ENCODE measurements around the gene PTPRC.

DNA sequence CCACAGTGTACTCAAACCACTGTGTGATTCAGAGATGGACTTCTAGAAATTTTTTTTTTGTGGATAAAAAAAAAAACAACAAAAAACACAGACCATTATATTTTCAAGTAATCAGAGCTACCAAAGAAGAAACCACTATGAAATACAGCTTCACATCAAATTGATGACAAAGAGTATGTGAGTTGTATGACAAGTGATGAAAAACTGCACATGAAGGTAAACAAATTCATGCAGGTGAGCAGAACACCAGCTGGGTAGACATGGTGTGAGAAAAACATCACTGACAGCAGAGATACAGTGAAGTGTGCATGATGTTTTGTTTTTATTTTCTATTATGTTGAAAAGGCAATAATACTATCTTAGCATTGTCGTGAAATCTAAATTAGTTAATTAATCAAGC lies 8.0 kb upstream of the PTPRC start:
- TF ChIP-seq, protein P1, sequence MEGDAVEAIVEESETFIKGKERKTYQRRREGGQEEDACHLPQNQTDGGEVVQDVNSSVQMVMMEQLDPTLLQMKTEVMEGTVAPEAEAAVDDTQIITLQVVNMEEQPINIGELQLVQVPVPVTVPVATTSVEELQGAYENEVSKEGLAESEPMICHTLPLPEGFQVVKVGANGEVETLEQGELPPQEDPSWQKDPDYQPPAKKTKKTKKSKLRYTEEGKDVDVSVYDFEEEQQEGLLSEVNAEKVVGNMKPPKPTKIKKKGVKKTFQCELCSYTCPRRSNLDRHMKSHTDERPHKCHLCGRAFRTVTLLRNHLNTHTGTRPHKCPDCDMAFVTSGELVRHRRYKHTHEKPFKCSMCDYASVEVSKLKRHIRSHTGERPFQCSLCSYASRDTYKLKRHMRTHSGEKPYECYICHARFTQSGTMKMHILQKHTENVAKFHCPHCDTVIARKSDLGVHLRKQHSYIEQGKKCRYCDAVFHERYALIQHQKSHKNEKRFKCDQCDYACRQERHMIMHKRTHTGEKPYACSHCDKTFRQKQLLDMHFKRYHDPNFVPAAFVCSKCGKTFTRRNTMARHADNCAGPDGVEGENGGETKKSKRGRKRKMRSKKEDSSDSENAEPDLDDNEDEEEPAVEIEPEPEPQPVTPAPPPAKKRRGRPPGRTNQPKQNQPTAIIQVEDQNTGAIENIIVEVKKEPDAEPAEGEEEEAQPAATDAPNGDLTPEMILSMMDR (IDR thresholded peaks at IDR 0.05) = no peak
- TF ChIP-seq POLR2A (IDR thresholded peaks at IDR 0.05) = no peak
